COLO668 (cell line): ENCODE data around the gene YPEL4.

Experiments used
- DNase-seq: peaks from one replicate; lab custom pipeline; 2025; ENCODE audit not compliant: unreplicated experiment; lab: John Stamatoyannopoulos, UW

Gene YPEL4

DNA sequence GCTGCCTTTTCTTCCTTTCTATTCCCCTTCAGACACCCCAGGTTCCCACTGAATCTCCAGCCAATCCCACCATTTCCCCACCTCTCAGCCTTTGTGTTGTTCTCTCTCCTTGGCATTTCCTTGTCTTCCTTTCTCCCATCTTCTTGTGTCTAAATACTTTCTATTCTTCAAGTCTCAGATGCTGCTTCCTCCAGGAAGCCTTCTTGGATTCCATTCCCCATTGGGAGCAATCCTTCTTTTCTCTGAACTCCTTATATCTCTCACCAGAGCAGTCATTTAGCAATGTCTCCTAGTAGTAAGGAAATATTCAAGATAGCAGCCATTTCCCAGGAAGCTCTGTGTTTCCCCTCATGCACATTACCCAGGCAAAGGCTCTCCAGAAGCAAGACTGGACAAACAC, 15.4 kb downstream of the YPEL4 start:
- no peak for DNase-seq

DNA sequence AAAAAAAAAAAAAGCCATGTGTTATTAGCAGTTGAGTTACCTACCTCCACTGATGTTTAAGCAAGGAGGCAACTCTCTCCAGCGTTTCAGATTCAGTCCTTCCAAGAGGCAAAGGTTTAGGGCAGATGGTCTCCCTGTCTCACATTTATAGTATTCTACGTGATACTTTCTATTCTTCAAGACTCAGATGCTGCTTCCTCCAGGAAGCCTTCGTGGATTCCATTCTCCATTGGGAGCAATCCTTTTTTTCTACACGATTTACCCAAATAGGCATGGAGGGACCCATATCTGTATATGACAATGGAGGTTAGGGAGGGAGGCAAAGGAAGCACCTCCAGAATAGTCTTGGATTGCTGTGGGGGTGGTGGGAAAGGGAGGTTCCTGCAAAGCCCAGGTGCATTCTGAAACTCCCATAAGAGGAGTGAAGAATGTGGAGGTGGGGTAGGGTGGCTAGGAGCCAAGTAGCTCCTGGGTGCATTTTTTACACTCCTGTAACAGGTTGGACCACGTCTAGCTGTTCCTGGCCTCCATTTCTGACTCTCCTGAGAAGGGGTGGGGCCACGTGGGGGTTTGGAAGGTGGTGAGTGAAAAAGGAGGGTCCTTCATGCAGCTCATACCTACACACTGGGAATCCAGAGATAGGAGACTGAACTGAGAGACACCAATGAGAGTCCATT, 16.2 kb downstream of the YPEL4 start:
- no peak for DNase-seq

DNA sequence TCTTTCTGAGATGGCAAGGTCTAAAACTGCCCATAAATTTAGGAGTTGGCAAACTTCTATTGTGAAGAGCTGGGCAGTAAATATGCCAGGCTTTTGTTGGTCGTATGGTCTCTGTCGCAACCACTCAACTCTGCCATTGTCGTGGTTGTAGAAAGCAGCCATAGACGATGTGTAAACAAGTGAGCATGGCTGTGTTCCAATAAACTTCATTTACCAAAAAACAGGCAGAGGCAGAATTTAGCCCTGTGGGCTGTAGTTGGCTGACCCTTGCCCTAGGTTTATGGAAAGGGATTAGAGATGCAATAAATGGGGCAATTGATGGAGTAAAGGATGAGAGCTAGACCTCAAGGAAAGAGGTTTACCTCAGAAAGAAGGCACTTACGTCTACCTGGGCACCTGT, 17.6 kb downstream of the YPEL4 start:
- DNase-seq, result no peak

DNA sequence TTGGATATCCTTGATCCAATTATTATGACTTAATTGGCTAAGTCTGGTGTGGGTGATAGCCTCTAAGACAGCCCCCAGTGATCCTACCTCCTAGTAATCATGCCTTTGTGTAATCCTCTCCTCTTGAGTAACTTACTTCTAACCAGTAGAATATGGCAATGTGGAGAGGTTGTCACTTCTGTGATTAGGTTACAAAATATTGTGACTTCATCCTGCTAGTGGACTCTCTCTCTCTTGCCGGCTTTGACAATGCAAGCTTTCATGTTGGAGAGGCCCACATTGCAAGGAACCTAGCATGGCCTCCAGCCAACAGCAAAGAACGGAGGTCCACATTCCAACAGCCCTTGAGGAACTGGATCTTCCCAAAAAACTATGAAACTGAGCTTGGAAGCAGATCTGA, 19.5 kb downstream of the YPEL4 start:
- no peak for DNase-seq

DNA sequence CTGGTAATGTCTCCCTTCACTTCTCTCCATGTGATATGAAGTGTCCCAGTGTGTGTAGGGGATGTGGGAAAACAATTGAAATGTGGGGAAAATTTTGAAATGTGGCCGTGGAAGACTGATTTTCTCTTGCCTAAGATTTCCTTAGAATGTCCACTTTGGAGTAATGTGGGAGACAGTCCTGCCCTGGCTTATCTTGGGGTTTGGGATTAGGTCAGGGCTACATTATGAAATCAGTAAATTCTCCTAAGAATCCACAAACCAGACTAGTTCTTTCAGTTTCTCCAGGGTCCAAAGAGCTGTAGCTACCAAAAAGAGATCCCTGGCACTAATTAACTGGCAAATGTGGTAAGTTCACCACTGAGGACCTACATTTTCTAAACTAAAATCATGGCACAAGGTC, 22.8 kb downstream of the YPEL4 start:
- DNase-seq, result no peak

DNA sequence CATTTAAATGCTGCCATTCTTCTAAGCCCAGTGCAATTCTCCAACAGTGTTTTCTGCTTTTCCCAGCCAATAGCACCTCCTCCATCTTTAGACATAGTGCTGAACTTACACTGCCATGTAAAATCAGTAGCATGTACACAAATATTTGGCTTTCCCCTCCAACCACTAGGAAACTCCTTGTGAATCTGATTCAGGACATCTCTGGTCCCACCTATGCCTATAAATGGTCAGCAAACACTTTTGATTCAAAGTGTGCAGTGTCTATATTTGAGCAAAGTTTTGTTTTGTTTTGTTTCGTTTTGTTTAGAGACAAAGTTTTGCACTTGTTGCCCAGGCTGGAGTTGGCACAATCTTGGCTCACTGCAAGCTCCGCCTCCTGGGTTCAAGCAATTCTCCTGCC, 24.8 kb downstream of the YPEL4 start:
- no peak for DNase-seq

DNA sequence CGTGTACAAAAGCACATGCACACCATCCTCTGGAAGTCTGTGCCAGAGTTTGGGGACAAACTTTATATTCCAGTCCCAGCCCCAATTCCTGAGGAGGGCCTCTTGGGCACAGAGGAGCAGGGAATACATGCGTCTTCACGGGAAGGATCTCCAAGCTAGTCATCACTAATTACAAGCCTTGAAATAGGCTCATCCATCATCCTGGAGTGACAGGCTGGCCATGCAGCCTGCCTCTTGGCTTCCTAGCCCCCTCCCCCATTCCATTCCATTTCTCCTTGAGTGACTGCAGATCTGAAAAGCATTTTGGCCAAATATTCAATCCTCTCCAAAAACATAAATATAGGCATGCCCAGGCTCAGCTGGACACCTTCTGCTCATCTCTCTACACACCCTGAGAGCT, 27.4 kb downstream of the YPEL4 start:
- DNase-seq, result no peak

DNA sequence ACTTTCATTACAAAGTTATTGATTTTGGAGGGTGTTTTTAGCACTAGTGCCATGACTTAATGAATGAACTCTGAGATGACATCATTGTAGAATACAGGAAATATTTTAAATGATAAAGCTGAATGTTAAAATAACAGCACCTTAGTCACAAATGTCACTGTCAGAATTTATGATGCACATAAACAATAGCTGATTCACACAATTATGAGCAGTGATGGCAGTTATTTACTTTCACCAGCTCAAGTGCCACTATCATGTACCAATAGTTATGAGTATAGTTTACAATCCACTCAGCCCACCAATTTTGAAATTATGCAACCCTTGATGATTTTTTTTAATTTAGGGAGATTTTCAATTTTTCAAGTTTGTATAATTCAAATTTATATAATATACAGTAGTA, 29.2 kb downstream of the YPEL4 start:
- no peak for DNase-seq

DNA sequence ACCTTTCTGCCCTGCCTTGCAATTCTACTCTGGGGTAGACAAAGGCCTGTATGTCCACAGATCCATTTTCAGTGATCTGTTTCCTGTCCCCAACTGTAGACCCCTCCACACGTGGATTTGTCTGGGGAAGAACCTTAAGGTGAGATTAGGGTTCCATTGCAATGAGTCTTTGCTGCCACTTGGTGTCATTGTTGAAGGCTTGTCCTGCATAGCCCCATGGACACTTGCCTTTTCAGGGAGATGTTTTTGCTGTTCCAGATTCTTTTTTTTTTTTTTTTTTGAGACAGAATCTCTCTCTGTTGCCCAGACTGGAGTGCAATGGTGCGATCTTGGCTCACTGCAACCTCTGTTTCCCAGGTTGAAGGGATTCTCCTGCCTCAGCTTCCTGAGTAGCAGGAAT, 30.4 kb downstream of the YPEL4 start:
- no peak for DNase-seq

DNA sequence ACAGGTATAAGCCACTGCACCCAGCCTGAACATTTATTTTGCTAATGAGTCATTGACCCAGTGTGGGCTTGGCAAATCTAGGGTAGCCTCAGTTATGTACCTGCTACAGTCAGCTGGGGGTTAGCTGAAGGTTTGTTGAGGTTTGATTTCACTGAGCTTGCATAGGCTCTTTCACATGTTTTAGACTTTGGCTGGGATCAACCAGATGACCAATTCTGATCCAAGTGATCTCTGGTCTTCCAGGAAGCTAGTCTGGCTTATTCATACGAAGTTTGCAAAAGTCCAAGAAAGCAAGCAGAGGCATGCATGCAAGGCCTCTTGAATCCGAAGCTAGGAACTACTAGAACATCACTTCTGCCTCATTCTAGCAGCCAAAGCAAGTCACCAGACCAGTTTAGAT, 31.3 kb downstream of the YPEL4 start:
- no peak for DNase-seq

DNA sequence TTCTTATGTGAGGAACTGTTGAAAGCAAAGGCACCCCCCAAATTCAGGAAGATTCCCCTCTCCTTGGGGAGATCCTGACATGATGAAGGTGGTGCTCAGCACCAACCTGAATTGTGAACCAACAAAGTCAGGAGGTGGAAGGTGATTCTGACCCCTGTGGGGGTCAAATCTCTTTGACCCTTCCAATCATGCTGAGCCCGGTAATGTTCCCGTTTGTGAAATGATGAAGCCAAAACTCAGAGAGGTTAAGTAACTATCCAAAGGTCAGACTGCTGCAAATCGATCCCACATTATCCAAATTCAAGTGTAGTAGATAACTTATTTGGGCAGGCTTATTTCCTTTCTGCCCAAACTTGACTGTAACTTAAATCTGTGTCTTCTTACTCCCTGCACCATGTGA, 33.1 kb downstream of the YPEL4 start:
- DNase-seq, result no peak

DNA sequence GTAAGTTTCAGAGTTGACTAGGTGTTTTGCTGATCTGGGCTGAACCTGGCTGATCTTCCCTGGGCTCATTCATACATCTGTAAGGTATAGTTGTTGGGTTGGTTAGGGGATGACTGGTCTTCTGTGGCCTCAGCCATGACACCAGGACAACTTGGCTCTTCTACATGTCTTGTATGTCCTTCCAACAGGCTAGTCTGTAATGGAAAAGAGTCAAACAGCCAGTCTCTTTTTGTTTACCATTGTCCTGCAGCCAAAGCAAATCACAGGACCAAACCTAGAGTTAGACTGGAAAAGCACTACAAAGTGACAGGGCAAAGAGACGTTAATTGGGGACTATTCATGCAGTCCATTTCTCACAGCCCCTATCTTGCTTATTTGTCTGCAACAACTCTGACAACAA, 34.4 kb downstream of the YPEL4 start:
- DNase-seq, result no peak

DNA sequence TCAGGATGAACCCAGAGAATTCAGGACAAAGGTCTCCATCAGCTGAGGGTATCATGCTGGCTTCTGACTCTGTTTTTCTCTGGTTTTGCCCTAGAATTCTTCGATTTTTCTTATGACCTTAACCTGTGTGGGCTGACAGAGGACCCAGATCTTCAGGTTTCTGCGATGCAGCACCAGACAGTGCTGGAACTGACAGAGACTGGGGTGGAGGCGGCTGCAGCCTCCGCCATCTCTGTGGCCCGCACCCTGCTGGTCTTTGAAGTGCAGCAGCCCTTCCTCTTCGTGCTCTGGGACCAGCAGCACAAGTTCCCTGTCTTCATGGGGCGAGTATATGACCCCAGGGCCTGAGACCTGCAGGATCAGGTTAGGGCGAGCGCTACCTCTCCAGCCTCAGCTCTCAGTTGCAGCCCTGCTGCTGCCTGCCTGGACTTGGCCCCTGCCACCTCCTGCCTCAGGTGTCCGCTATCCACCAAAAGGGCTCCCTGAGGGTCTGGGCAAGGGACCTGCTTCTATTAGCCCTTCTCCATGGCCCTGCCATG, 35.4 kb downstream of the YPEL4 start:
- DNase-seq, result no peak

DNA sequence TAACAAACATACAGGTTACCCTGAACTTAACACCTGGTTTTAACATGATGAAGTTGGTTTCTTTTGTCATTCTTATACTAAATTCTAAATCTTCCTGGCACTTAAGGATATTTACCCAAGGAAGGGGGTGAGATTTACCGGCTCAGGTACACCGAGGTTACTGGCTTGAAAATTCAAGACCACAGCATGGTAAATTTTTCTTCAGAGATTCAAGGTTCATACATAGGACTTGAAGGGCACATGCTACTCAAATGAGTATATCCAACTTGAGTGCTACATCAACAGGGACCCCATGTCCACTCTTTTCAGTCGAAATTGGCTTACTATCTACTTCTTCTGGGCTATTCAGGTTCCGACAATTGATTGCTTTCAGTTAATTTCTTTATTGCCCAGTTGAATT, 39.5 kb downstream of the YPEL4 start:
- no peak for DNase-seq

DNA sequence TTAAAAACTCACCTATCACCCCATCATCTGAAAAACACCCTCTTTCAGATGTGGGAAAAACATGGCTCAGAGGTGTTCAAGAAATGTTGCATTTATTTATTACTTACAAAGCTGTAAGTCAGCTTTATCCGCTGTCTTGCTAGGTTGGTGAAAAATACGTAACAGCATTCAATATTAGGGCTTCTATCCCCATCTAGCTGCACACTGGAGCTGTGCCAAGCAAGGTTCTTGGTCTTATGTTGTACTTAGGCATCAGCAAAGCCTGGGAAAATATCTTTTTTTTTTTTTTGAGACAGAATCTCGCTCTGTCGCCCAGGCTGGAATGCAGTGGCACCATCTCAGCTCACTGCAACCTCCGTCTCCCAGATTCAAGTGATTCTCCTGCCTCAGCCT, 44.7 kb downstream of the YPEL4 start:
- DNase-seq, result no peak

DNA sequence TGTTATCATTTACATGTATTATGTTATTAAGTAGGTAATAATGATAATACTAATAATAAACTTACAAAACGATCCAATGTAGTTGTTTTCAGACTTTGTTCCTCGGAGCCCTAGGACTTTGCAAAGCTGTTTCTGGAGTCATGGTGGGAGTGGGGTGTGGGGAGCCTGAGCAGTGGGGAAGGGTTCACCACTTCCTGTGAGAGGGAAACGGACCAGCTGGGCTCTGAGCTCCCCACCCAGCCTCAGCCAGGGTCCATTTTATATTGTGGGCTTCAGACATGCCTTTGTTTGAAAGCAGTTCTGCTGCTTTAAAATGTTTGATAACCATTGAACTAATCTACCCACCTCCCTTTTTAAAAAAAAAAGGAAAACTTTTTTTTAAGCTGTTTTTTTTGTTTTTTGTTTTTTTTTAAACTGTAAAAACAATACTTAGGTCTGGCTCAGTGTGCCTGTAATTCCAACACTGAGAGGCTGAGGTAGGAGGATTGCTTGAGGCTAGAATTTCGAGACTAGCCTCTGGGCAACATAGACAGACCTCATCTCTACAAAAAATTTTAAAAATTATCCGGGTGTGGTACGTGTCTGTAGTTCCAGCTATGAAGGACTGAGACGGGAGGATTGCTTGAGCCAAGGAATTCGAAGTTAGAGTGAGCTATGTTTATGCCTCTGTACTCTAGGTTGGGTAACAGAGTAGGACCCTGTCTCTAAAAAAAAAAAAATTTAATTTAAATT, 45.2 kb downstream of the YPEL4 start:
- no peak for DNase-seq

DNA sequence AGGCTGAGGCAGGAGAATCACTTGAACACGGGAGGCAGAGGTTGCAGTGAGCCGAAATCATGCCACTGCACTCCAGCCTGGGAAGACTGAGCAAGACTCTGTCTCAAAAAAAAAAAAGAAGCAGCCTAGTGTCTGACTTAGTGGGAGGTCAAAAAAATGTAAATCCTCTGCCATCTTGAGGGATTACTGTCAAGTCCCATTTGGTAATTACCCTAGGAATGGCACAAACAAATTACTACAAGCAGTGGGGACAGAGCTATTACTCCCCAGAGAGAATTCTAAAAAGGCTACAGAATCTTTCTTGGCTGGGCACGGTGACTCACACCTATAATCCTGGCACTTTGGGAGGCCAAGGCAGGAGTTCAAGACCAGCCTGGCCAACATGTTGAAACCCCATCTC, 48.4 kb downstream of the YPEL4 start:
- DNase-seq, result no peak

DNA sequence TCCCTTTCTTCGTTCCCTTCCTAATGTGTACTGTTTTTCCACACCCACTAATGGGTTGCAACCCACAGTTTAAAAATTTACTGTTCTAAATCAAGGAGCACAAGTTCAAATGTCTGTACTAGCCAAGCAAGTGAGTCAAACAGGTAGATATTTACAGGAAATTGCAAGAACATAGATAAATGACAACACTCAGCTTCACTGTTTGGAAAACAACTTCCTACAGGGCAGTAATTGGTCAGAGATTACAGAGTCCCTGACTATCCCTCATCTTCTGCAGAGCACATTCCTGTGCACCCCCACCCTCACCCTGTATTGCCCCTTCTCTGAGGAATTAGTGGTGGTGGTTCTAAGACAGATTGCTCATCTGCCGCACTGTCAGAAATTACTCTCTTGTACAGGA, 50.3 kb downstream of the YPEL4 start:
- DNase-seq, result no peak

DNA sequence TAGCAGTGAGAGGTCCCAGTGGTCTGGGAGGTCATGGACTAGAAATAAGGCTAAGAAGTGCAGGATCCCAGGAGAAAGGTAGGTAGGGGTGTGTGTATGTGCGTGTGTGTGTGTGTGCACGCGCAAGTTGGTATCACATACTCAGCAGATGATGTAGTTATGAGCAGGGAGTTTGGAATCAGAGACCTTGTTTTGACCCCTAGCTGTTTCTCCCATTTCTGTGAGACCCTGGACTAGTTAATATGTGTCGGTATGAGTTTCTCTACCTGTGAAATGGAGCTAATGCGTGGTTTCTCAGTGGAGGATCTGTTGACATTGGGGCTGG, 50.9 kb downstream of the YPEL4 start:
- DNase-seq, result no peak

DNA sequence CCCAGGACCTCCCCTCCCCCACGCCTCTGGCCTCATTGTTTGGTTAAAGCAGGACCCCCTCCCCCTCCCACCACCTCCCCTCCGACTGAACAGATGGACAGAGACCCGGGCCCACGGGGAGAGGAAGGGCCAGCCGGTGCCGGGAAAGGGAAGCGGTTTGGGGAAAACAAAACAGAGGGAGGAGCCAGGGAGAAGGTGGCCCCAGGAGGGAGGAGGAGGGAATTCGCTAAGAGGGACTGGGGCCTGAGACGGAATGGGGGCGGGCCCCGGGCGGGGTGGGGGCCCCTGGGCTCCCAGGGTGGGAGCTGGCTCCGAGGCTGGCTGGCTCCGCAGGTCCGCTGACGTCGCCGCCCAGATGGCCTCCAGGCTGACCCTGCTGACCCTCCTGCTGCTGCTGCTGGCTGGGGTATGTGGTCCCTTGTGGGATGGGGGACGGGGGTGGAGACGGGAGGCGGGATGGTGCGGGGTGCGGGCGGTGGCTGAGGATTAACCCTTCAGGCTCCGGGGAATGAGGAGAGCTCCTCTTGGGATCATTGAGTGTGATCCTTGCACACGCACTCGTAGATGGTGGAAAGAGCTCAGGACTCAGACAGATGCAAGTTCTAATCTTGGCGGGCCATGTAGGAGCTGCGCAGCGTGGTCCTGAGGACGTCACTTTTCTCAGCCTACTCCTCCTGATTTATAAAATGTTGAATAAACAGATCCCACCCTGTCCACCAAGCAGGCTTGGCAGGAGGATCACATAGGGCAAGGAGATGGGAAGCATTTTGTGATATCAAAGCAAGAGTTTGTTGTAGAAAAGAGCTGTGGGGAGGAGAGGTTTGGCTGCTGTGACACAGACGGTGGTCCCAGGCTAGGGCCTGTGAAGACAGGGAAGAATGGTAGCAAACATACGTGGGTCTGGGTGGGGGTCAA, 51.5 kb downstream of the YPEL4 start:
- DNase-seq, result no peak

DNA sequence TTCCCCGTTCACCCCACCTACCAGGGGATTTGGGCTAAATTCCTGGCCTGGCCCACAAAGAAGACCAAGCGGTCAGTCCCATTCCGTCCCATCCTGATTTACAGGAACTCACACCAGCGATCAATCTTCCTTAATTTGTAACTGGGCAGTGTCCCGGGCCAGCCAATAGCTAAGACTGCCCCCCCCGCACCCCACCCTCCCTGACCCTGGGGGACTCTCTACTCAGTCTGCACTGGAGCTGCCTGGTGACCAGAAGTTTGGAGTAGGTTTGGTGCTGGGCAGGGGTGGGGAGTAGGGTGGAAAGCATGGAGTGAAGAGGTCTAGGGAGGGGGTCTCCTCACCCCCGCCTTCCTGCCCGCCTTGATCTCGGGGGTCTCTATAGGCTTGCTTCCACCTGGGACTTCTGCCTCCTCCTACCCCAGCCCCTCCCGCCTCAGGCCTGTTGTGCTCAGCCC, 52.2 kb downstream of the YPEL4 start, which contains the start of gene SERPING1:
Gene SERPING1 (plus strand): TSS at position 225 of the 455 bp plus-strand sequence. CDS start 586 bp downstream, outside the sequence.
- no peak for DNase-seq
